CD8-positive, alpha-beta memory T cell (primary cell): ENCODE data around the gene PLCXD1. TPM values are rescaled to one million over a fixed set of nuclear protein-coding genes. Genes with fewer than 3 reads are reported as not detected.

Experiments used
- CTCF ChIA-PET: fragments of 350-600 bp; sonication (Branson Sonifier 250); formaldehyde crosslinking; loops from one replicate; lab custom pipeline; 2021; ENCODE audit warnings: antibody characterized with exemption; lab: Charles Lee
- POLR2A ChIA-PET: fragments of 350-600 bp; sonication (Branson Sonifier 250); formaldehyde crosslinking; loops from one replicate; lab custom pipeline; 2021; ENCODE audit warnings: antibody characterized with exemption; lab: Charles Lee
- DNase-seq, 5 donors: peaks; one replicate each; pipeline versions ENCODE4 v3.0.0 to v3.0.0-alpha.2; 2020 to 2022; ENCODE audit warnings: mixed read lengths in 1 of 5
- H3K27ac ChIP-seq: one replicate; pipeline ENCODE4 v1.7.0; 2013; ENCODE audit warnings: low read depth, mild to moderate bottlenecking, low read length, moderate library complexity
- H3K27me3 ChIP-seq: 2 replicates; pipeline ENCODE4 v1.7.0; 2013; ENCODE audit warnings: low read length, mild to moderate bottlenecking; ENCODE audit not compliant: insufficient read depth, poor library complexity, severe bottlenecking
- H3K36me3 ChIP-seq: 2 replicates; pipeline ENCODE4 v1.7.0; 2013; ENCODE audit warnings: mild to moderate bottlenecking, low read length, moderate library complexity; ENCODE audit not compliant: insufficient read depth
- H3K4me1 ChIP-seq: 2 replicates; pipeline ENCODE4 v1.7.0; 2013; ENCODE audit warnings: mild to moderate bottlenecking, low read length, moderate library complexity; ENCODE audit not compliant: insufficient read depth
- H3K4me3 ChIP-seq: 2 replicates; pipeline ENCODE4 v1.7.0; 2013; ENCODE audit warnings: mild to moderate bottlenecking, low read length
- H3K9me3 ChIP-seq: 2 replicates; pipeline ENCODE4 v1.7.0; 2013; ENCODE audit warnings: mild to moderate bottlenecking, low read length
- H3K27ac Mint-ChIP-seq, 8 donors: one replicate each; pipeline ENCODE4 v1.8.0; 2020 to 2021; ENCODE audit warnings: mixed read lengths in 8 of 8, mild to moderate bottlenecking in 6 of 8, inconsistent platforms in 3 of 8, moderate library complexity in 3 of 8
- H3K27me3 Mint-ChIP-seq, 2 donors: one replicate each; pipeline ENCODE4 v1.8.0; 2020 to 2021; ENCODE audit warnings: mixed read lengths in 2 of 2, mild to moderate bottlenecking in 1 of 2, moderate library complexity in 1 of 2
- H3K36me3 Mint-ChIP-seq, 3 donors: one replicate each; pipeline ENCODE4 v1.8.0; 2020 to 2021; ENCODE audit warnings: mixed read lengths in 3 of 3, inconsistent platforms in 1 of 3, mild to moderate bottlenecking in 1 of 3
- H3K4me1 Mint-ChIP-seq, 3 donors: one replicate each; pipeline ENCODE4 v1.8.0; 2020 to 2021; ENCODE audit warnings: mixed read lengths in 3 of 3, inconsistent platforms in 1 of 3, mild to moderate bottlenecking in 1 of 3
- H3K4me3 Mint-ChIP-seq, 7 donors: one replicate each; pipeline ENCODE4 v1.8.0; 2020 to 2021; ENCODE audit warnings: mixed read lengths in 7 of 7, mild to moderate bottlenecking in 6 of 7, moderate library complexity in 4 of 7, inconsistent platforms in 2 of 7
- H3K9me3 Mint-ChIP-seq, 5 donors: one replicate each; pipeline ENCODE4 v1.8.0; 2020 to 2022; ENCODE audit warnings: mixed read lengths in 5 of 5, mild to moderate bottlenecking in 3 of 5, moderate library complexity in 2 of 5, inconsistent platforms in 1 of 5
- polyA plus RNA-seq: library from polyadenylated mRNA; unstranded; fragments of 300-500 nt; fragmentation: Illumina TruSeq; gene quantifications from one replicate; pipeline ENCODE4 v1.2.3, GENCODE V29; 2021
- total RNA-seq, 2 experiments: library from RNA; stranded (reverse); gene quantifications; one replicate each; pipeline ENCODE4 v1.2.3, GENCODE V29; 2021

PLCXD1 gene
- total and polyA plus RNA-seq, 3 experiments from 2014 or later: 4.6 to 30.6 (median 28.5) TPM

- POLR2A ChIA-PET: no interaction called here
- no peaks in the 10 kb centered on the region for H3K27me3 Mint-ChIP-seq
Observed at GRCh38 chrX:307261-308111, 26.3 kb downstream of the PLCXD1 start.

GRCh38 chrX:308821-309520 is 27.8 kb downstream of the PLCXD1 start:
- no peaks in the 10 kb centered on the region for H3K27me3 ChIP-seq
- CTCF ChIA-PET: no interaction called here
- peaks cover 7 to 79% (median 19%) of the 10 kb centered on the region in 3 donors for H3K36me3 Mint-ChIP-seq
- no peaks in the 10 kb centered on the region for H3K27me3 Mint-ChIP-seq
- peaks cover 4% of the 10 kb centered on the region for H3K9me3 ChIP-seq
- no peak overlapping the region for H3K4me3 Mint-ChIP-seq
- POLR2A ChIA-PET: no interaction called here
- no peaks in the 10 kb centered on the region for H3K4me1 ChIP-seq
- no peaks in the 10 kb centered on the region for H3K9me3 Mint-ChIP-seq
- DNase-seq: peak in 1 of 5 donors; percentile 30
- peaks cover 19% of the 10 kb centered on the region for H3K36me3 ChIP-seq
- H3K27ac Mint-ChIP-seq: peak overlapping the region in 1 of 8 donors; percentile 5
- no peak overlapping the region for H3K4me3 ChIP-seq
- H3K4me1 Mint-ChIP-seq: no peaks in the 10 kb centered on the region
- H3K27ac ChIP-seq: no peak overlapping the region

More at GRCh38 chrX:307261-308111, 26.3 kb downstream of the PLCXD1 start:
- no peak overlapping the region for H3K4me3 ChIP-seq
- peaks cover 10 to 73% (median 14%) of the 10 kb centered on the region in 3 donors for H3K36me3 Mint-ChIP-seq
- CTCF ChIA-PET: no interaction called here
- H3K4me1 ChIP-seq: no peaks in the 10 kb centered on the region
- H3K27ac Mint-ChIP-seq: no peak overlapping the region
- peaks cover 4% of the 10 kb centered on the region for H3K9me3 ChIP-seq
- DNase-seq: peak in 1 of 5 donors; percentile 49
- H3K9me3 Mint-ChIP-seq: no peaks in the 10 kb centered on the region
- peaks cover 18% of the 10 kb centered on the region for H3K36me3 ChIP-seq
- no peaks in the 10 kb centered on the region for H3K27me3 ChIP-seq
- H3K27ac ChIP-seq: no peak overlapping the region
- no peak overlapping the region for H3K4me3 Mint-ChIP-seq
- no peaks in the 10 kb centered on the region for H3K4me1 Mint-ChIP-seq

- H3K4me3 Mint-ChIP-seq: no peak overlapping the region
- POLR2A ChIA-PET: no interaction called here
Observed at GRCh38 chrX:310621-311155, 29.5 kb downstream of the PLCXD1 start.

GRCh38 chrX:311156-312129 is 30.3 kb downstream of the PLCXD1 start:
- Mint-ChIP-seq H3K4me3 (no peak overlapping the region), H3K27ac (peak overlapping the region in 2 of 8 donors; percentile 9 to 71), H3K9me3 (no peaks in the 10 kb centered on the region), H3K27me3 (no peaks in the 10 kb centered on the region), H3K4me1 (no peaks in the 10 kb centered on the region), H3K36me3 (peaks cover 7 to 65% (median 12%) of the 10 kb centered on the region in 3 donors)
- Histone ChIP-seq H3K27ac (no peak overlapping the region), H3K9me3 (no peaks in the 10 kb centered on the region), H3K27me3 (no peaks in the 10 kb centered on the region), H3K4me1 (peaks cover 4% of the 10 kb centered on the region), H3K4me3 (no peak overlapping the region), H3K36me3 (peaks cover 11% of the 10 kb centered on the region)
- CTCF ChIA-PET: no interaction called here
- DNase-seq: peak in 1 of 5 donors; percentile 40
- POLR2A ChIA-PET: no interaction called here

More at GRCh38 chrX:310621-311155, 29.5 kb downstream of the PLCXD1 start:
- Histone ChIP-seq H3K9me3 (peaks cover 3% of the 10 kb centered on the region), H3K27me3 (no peaks in the 10 kb centered on the region), H3K4me3 (no peak overlapping the region), H3K36me3 (peaks cover 19% of the 10 kb centered on the region), H3K27ac (no peak overlapping the region), H3K4me1 (no peaks in the 10 kb centered on the region)
- Mint-ChIP-seq H3K27me3 (no peaks in the 10 kb centered on the region), H3K4me1 (no peaks in the 10 kb centered on the region), H3K27ac (no peak overlapping the region), H3K9me3 (no peaks in the 10 kb centered on the region), H3K36me3 (peaks cover 7 to 71% (median 15%) of the 10 kb centered on the region in 3 donors)
- CTCF ChIA-PET: no interaction called here
- DNase-seq: peak in 1 of 5 donors; percentile 17

- H3K9me3 ChIP-seq: no peaks in the 10 kb centered on the region
- H3K36me3 ChIP-seq: peaks cover 10% of the 10 kb centered on the region
- Mint-ChIP-seq H3K9me3 (no peaks in the 10 kb centered on the region), H3K27me3 (no peaks in the 10 kb centered on the region), H3K27ac (peak overlapping the region in 1 of 8 donors; percentile 12), H3K4me1 (peaks cover 0 to 5% (median under 1%) of the 10 kb centered on the region in 3 donors), H3K4me3 (peak overlapping the region in 1 of 7 donors; percentile 8), H3K36me3 (peaks cover 7 to 59% (median 12%) of the 10 kb centered on the region in 3 donors)
- peaks cover 13% of the 10 kb centered on the region for H3K4me1 ChIP-seq
- ChIA-PET POLR2A (no interaction called here), CTCF (no interaction called here)
- H3K27me3 ChIP-seq: no peaks in the 10 kb centered on the region
- DNase-seq: peak in 1 of 5 donors; percentile 45
- no peak overlapping the region for H3K27ac ChIP-seq
- no peak overlapping the region for H3K4me3 ChIP-seq
Observed at GRCh38 chrX:312621-313331, 31.6 kb downstream of the PLCXD1 start.

- POLR2A ChIA-PET: no interaction called here
- Histone ChIP-seq H3K4me1 (peaks cover 13% of the 10 kb centered on the region), H3K36me3 (peaks cover 10% of the 10 kb centered on the region), H3K27ac (no peak overlapping the region), H3K9me3 (no peaks in the 10 kb centered on the region), H3K27me3 (no peaks in the 10 kb centered on the region), H3K4me3 (no peak overlapping the region)
- peaks cover 0 to 4% of the 10 kb centered on the region in 2 donors for H3K27me3 Mint-ChIP-seq
- H3K4me3 Mint-ChIP-seq: peak overlapping the region in 1 of 7 donors; percentile 8
- peaks cover 7 to 58% (median 12%) of the 10 kb centered on the region in 3 donors for H3K36me3 Mint-ChIP-seq
- no peaks in the 10 kb centered on the region for H3K9me3 Mint-ChIP-seq
- H3K27ac Mint-ChIP-seq: peak overlapping the region in 3 of 8 donors; percentile 12 to 64 (median 62)
- H3K4me1 Mint-ChIP-seq: peaks cover 0 to 8% (median 7%) of the 10 kb centered on the region in 3 donors
- CTCF ChIA-PET: no interaction called here
- peak in 1 of 5 donors; percentile 44 for DNase-seq
Observed at GRCh38 chrX:313546-313945, 32.4 kb downstream of the PLCXD1 start.

GRCh38 chrX:314049-314448 is 32.9 kb downstream of the PLCXD1 start:
- Histone ChIP-seq H3K4me3 (no peak overlapping the region), H3K9me3 (no peaks in the 10 kb centered on the region), H3K36me3 (peaks cover 10% of the 10 kb centered on the region), H3K27me3 (no peaks in the 10 kb centered on the region), H3K4me1 (peaks cover 13% of the 10 kb centered on the region), H3K27ac (no peak overlapping the region)
- Mint-ChIP-seq H3K4me3 (no peak overlapping the region), H3K27ac (peak overlapping the region in 2 of 8 donors; percentile 12 to 66), H3K9me3 (no peaks in the 10 kb centered on the region), H3K36me3 (peaks cover 7 to 54% (median 12%) of the 10 kb centered on the region in 3 donors), H3K27me3 (peaks cover 0 to 4% of the 10 kb centered on the region in 2 donors), H3K4me1 (peaks cover 0 to 8% (median 7%) of the 10 kb centered on the region in 3 donors)
- ChIA-PET POLR2A (no interaction called here), CTCF (no interaction called here)
- DNase-seq: peak in 1 of 5 donors; percentile 45
